Sigmoid colon (tissue), 7 donors: Measurements from ENCODE around the gene ERMP1. TPM values are rescaled to one million over a fixed set of nuclear protein-coding genes. Genes with fewer than 3 reads are reported as not detected.

ENCODE experiments used
- DNase-seq: peaks from one replicate; pipeline ENCODE4 v3.0.0-alpha.2; 2019
- H3K27ac ChIP-seq, 4 donors: fragments of 200-600 bp; sonication (generic); one replicate each; pipeline ENCODE4 v1.5.1; 2016 to 2019; ENCODE audit warnings: mild to moderate bottlenecking in 1 of 4
- H3K27me3 ChIP-seq, 3 donors: fragments of 200-600 bp; sonication (generic); one replicate each; pipeline ENCODE4 v1.5.1; 2019; ENCODE audit warnings: mild to moderate bottlenecking in 1 of 3
- H3K36me3 ChIP-seq, 4 donors: fragments of 200-600 bp; sonication (generic); one replicate each; pipeline ENCODE4 v1.5.1; 2016 to 2019
- H3K4me1 ChIP-seq, 4 donors: fragments of 200-600 bp; sonication (generic); one replicate each; pipeline ENCODE4 v1.5.1; 2017 to 2019
- H3K4me3 ChIP-seq, 4 donors: fragments of 200-600 bp; sonication (generic); one replicate each; pipeline ENCODE4 v1.5.1; 2017 to 2019; ENCODE audit warnings: mild to moderate bottlenecking in 2 of 4, moderate library complexity in 1 of 4
- H3K9me3 ChIP-seq, 4 donors: fragments of 200-600 bp in 3 of 4; sonication (generic) in 3 of 4; one replicate each; pipeline versions ENCODE4 v1.5.1 to v1.6.1; 2013 to 2019
- EP300 ChIP-seq, 4 donors: sonication (generic); formaldehyde crosslinking; IDR thresholded peaks; one replicate each; pipeline ENCODE4 v1.6.1; 2017; ENCODE audit warnings: antibody characterized with exemption in 4 of 4
- POLR2A ChIP-seq, 2 donors: fragments of 450-650 bp; IDR thresholded peaks; one replicate each; pipeline ENCODE4 v1.6.1; 2016; ENCODE audit warnings: antibody characterized with exemption in 2 of 2, mild to moderate bottlenecking in 2 of 2, moderate library complexity in 2 of 2
- POLR2AphosphoS5 ChIP-seq, 4 donors: sonication (generic); formaldehyde crosslinking; IDR thresholded peaks; one replicate each; pipeline ENCODE4 v1.6.1; 2017; ENCODE audit warnings: antibody characterized with exemption in 4 of 4
- WGBS, 2 donors: extraction: QIAGEN DNeasy Blood & Tissue Kit; methylation state at CpG; one replicate each; pipeline ENCODE4 v1.1.7; 2013; 5-methylcytosine and 5-hydroxymethylcytosine counted together
- intact Hi-C: fragments of 100-400 bp; cut with DNase I; formaldehyde crosslinking; loops from one replicate; pipeline ENCODE4 v1.15.1; 2023
- polyA plus RNA-seq, 3 donors: library from polyadenylated mRNA; stranded (reverse); fragments of 200-250 nt; gene quantifications; one replicate each; pipeline ENCODE4 v1.2.3, GENCODE V29; 2013
- total RNA-seq, 4 donors: library from RNA; depleted of rRNA; stranded (reverse); fragments of >200 nt; gene quantifications; one replicate each; pipeline ENCODE4 v1.1.0, GENCODE V29; 2016
- TF ChIP-seq, protein P1 (sequence below), 4 experiments: fragments of 450-650 bp in 3 of 4; fragments of 200-600 bp in 1 of 4; IDR thresholded peaks; one replicate each; pipeline ENCODE4 v1.5.1; 2016 to 2019; ENCODE audit warnings: antibody characterized with exemption in 4 of 4, mild to moderate bottlenecking in 3 of 4, moderate library complexity in 2 of 4
- donor health status: healthy with polysubstance abuse.
- donor health status: Bipolar disorder and iron deficiency.
- donor health status: healthy.

ERMP1 gene
- total and polyA plus RNA-seq, 7 donors: 2.4 to 13.2 (median 7.9) TPM

DNA sequence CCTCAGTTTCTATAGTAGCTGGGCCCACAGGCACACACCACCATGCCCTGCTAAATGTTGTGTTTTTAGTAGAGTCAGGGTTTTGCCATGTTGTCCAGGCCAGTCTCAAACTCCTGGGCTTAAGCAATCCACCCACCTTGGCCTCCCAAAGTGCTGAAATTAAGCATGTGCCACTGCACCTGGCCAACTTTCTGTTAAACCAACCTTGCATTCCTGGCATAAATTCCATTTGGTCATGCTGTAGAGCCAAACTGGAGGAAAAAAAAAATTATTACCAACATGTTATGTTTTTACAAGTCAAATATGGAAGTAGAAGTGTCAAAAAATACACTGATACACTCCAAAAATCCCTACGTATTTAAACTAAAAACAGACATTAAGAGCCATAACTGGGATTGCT lies 54.1 kb downstream of the ERMP1 start:
- Histone ChIP-seq H3K36me3 (peaks cover 14 to 72% (median 30%) of the 10 kb centered on the region in 4 donors), H3K27me3 (no peaks in the 10 kb centered on the region), H3K4me3 (no peak overlapping the region), H3K27ac (no peak overlapping the region), H3K9me3 (peaks cover 0 to 3% (median under 1%) of the 10 kb centered on the region in 4 donors), H3K4me1 (no peaks in the 10 kb centered on the region)
- TF ChIP-seq EP300 (IDR thresholded peaks at IDR 0.05): no peak
- no peak for TF ChIP-seq POLR2AphosphoS5 (IDR thresholded peaks at IDR 0.05)
- TF ChIP-seq POLR2A (IDR thresholded peaks at IDR 0.05): no peak
- TF ChIP-seq, protein P1, sequence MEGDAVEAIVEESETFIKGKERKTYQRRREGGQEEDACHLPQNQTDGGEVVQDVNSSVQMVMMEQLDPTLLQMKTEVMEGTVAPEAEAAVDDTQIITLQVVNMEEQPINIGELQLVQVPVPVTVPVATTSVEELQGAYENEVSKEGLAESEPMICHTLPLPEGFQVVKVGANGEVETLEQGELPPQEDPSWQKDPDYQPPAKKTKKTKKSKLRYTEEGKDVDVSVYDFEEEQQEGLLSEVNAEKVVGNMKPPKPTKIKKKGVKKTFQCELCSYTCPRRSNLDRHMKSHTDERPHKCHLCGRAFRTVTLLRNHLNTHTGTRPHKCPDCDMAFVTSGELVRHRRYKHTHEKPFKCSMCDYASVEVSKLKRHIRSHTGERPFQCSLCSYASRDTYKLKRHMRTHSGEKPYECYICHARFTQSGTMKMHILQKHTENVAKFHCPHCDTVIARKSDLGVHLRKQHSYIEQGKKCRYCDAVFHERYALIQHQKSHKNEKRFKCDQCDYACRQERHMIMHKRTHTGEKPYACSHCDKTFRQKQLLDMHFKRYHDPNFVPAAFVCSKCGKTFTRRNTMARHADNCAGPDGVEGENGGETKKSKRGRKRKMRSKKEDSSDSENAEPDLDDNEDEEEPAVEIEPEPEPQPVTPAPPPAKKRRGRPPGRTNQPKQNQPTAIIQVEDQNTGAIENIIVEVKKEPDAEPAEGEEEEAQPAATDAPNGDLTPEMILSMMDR (IDR thresholded peaks at IDR 0.05): no peak
- no peak for DNase-seq
- 94 to 100% methylated on average over 1 of the region's 1 CpG for WGBS, 2 donors
- intact Hi-C loops: no loop called here

DNA sequence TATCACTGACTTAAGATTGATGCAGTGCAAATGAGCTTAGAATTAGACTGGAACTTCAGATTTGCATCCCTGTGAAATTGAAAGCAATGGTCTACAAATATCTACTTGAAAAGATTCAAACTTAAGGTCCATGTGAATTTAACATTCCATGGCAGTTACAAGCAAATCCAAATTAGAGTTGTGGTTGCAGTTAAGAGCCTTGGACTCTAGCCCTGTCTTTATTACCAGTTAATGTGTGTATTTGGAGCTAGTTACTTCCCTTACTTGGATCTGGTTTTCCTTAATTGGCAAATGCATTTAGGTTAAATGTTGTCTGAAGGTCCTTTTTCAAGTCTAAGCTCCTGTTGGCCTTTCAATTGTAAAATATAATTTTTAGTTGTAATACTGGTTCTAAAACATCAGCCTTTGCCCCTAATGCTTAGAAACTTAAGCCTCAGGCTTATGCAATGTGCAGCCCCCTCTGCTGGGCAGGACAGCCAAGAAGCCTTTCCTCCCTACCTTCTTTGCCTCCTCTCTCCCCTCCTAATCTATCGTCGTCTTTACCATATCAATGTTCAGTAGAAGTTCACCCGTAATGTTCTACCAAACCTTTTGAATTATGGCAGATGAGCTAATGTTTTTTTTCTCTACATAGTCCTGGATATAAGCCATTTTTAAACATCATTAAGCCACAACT lies 59.5 kb downstream of the ERMP1 start:
- H3K4me1 ChIP-seq: no peaks in the 10 kb centered on the region
- TF ChIP-seq, protein P1 (IDR thresholded peaks at IDR 0.05): no peak
- no peak for TF ChIP-seq EP300 (IDR thresholded peaks at IDR 0.05)
- TF ChIP-seq POLR2A (IDR thresholded peaks at IDR 0.05): no peak
- TF ChIP-seq POLR2AphosphoS5 (IDR thresholded peaks at IDR 0.05): no peak
- no peaks in the 10 kb centered on the region for H3K9me3 ChIP-seq
- peaks cover 6 to 96% (median 31%) of the 10 kb centered on the region in 4 donors for H3K36me3 ChIP-seq
- intact Hi-C loops: no loop called here
- DNase-seq: no peak
- WGBS, 2 donors: 81 to 84% methylated on average over 3 of the region's 3 CpGs
- H3K27ac ChIP-seq: no peak overlapping the region
- no peak overlapping the region for H3K4me3 ChIP-seq
- no peaks in the 10 kb centered on the region for H3K27me3 ChIP-seq

DNA sequence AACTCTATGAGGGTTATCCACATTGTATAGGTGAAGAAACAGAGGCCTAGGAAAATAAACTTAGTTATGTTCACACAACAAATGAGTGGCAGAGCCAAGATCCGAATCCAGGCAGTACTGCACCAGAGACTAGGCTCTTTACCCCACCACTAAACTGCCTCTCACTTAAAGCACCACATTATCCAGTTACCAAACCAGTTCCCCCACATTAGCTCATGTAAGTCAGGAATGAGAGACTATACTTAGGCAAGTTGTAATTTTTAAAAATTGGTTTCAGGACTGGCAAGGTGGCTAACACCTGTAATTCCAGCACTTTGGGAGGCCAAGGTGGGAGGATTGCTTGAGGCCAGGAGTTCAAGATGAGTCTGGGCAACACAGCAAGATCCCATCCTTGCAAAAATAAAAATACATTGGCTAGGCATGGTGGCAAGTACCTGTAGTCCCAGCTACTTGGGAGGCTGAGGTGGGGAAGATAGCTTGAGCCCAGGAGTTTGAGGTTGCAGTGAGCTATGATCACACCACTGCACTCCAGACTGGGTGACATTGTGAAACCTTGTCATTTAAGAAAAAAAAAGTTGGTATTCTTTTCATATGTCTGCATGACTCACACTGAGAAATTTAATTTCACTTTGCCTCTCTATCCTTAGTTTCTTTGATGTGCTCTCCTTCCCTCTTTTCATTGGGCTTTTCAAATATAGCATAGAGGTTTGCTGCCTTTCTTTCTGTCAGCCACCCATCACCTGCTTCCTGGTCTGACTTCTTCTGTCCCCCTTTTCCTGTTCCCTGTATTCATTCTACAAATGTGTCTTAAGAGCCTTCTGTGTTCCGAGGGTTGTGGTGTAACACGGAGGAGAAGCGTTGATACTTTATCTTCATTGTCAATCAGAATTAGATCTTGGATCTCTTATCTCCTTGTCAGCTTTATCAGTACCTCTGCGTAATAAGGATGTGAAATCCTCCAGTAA lies 64.7 kb downstream of the ERMP1 start:
- 85 to 93% methylated on average over 5 of the region's 5 CpGs for WGBS, 2 donors
- DNase-seq: no peak
- Histone ChIP-seq H3K4me1 (no peaks in the 10 kb centered on the region), H3K36me3 (peaks cover 13 to 98% (median 54%) of the 10 kb centered on the region in 4 donors), H3K9me3 (no peaks in the 10 kb centered on the region), H3K4me3 (no peak overlapping the region), H3K27ac (no peak overlapping the region), H3K27me3 (no peaks in the 10 kb centered on the region)
- intact Hi-C loops: no loop called here
- TF ChIP-seq POLR2A (IDR thresholded peaks at IDR 0.05) (no peak), POLR2AphosphoS5 (IDR thresholded peaks at IDR 0.05) (no peak), EP300 (IDR thresholded peaks at IDR 0.05) (no peak)
- TF ChIP-seq, protein P1 (IDR thresholded peaks at IDR 0.05): no peak

DNA sequence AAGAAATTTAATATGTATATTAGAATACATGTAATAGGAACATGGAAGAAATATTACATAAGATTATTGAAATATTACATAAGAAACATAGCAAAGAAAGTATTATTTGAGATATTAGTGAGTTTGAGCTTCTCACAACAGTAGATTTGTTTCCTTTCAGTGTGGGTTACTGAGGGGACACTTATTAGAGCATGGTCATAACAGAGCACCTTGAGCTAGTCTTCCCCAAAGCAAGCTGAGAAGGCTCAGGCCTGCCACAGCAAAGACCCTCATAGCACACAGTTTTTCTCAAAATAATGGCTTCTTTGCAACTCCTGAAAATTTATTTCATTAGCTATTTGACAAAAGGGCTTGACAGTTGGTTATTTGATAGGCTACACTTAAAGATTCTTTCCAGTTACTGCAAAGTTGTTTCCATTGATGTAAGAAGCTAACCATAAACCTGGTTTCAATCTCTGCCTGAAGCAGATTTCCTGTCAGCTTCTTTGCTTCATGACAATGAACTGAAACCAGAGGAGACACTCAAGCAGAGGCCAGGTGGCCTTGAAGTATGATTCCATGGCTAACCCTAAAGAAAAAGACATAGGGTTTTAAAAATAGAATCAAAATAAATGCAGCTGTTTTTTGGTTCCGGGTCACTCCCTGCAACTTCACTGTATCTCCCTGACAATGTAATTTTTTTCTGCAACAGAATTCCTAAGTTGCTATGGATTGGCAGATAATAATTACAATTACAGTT lies 68.6 kb downstream of the ERMP1 start:
- H3K27me3 ChIP-seq: no peaks in the 10 kb centered on the region
- DNase-seq: no peak
- no peaks in the 10 kb centered on the region for H3K9me3 ChIP-seq
- WGBS, 2 donors: 59 to 93% methylated on average over 1 of the region's 1 CpG
- no peaks in the 10 kb centered on the region for H3K4me1 ChIP-seq
- TF ChIP-seq POLR2A (IDR thresholded peaks at IDR 0.05) (no peak), POLR2AphosphoS5 (IDR thresholded peaks at IDR 0.05) (no peak), EP300 (IDR thresholded peaks at IDR 0.05) (no peak)
- TF ChIP-seq, protein P1 (IDR thresholded peaks at IDR 0.05): no peak
- intact Hi-C loops: no loop called here
- H3K27ac ChIP-seq: no peak overlapping the region
- no peak overlapping the region for H3K4me3 ChIP-seq
- peaks cover 17 to 86% (median 44%) of the 10 kb centered on the region in 4 donors for H3K36me3 ChIP-seq
